Right lobe of liver (tissue), 4 donors: Measurements from ENCODE around the gene GALNT2.

ENCODE experiments used
- POLR2A ChIP-seq: fragments of 450-650 bp; IDR thresholded peaks from one replicate; pipeline ENCODE4 v1.6.1; 2017; ENCODE audit warnings: antibody characterized with exemption, mild to moderate bottlenecking
- TF ChIP-seq, protein P1 (sequence below), 4 donors: fragments of 200-600 bp in 3 of 4; fragments of 450-650 bp in 1 of 4; IDR thresholded peaks; one replicate each; pipeline versions ENCODE4 v1.5.1 to v1.8.0; 2016 to 2022; ENCODE audit warnings: antibody characterized with exemption in 4 of 4, mild to moderate bottlenecking in 2 of 4
- donor health status: DM: no; HTN: no; CAD: no.
- donor health status: DM: no; HTN: no; CAD: no.
- donor health status: DM: no; HTN: yes; CAD: no.

DNA sequence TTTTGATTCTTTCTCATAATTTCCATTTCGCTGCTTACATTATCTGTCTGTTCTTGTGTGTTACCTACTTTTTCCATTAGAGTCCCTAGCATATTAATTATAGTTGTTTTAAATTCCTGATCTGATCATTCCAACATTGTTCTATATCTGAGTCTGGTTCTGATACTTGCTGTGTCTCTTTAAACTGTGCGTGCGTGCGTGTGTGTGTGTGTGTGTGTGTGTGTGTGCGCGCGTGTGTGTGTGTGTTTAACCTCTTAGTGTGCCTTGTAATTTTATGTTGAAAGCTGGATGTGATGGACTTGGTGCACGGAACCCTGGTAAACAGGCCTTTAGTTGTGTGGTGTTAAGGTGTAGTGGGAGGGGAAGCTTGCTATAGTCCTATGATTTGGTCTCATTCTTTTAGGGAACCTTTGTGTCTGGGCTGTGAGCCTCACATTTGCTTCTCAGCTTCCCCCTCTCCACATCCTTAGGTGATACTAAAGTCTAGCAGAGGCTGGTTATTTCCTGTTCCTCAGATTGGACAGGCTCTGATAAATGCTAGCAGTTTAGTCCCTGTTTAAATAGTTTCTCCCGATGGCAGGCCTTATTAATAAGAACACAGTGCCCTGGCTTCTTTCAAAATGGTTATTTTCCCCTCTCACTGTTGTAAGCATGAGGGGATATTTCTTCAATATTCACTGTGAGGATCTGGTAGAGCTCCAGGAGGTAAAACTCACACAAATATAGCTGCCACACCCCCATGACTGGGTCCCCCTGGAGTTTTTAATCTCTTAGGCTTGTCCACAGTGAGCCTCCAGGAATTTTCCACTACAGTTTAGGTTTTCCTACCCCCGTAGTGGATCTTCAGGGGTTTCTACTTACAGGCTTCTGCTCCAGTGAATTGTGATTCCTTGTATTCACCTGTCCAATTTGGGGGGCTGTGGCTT, 118.3 kb downstream of the GALNT2 start:
- TF ChIP-seq, protein P1, sequence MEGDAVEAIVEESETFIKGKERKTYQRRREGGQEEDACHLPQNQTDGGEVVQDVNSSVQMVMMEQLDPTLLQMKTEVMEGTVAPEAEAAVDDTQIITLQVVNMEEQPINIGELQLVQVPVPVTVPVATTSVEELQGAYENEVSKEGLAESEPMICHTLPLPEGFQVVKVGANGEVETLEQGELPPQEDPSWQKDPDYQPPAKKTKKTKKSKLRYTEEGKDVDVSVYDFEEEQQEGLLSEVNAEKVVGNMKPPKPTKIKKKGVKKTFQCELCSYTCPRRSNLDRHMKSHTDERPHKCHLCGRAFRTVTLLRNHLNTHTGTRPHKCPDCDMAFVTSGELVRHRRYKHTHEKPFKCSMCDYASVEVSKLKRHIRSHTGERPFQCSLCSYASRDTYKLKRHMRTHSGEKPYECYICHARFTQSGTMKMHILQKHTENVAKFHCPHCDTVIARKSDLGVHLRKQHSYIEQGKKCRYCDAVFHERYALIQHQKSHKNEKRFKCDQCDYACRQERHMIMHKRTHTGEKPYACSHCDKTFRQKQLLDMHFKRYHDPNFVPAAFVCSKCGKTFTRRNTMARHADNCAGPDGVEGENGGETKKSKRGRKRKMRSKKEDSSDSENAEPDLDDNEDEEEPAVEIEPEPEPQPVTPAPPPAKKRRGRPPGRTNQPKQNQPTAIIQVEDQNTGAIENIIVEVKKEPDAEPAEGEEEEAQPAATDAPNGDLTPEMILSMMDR (IDR thresholded peaks at IDR 0.05), result no peak
- no peak for TF ChIP-seq POLR2A
